Ascending aorta (tissue), 2 donors: ENCODE data around the gene RASA3. TPM values are rescaled to one million over a fixed set of nuclear protein-coding genes. Genes with fewer than 3 reads are reported as not detected.
"Not testable (repeated sequence)": the region's sequence is repeated elsewhere in the genome, so short reads cannot be mapped to it uniquely, and the experiment has no call there.

ENCODE experiments used
- DNase-seq, 2 donors: peaks; one replicate each; pipeline ENCODE4 v3.0.0-alpha.2; 2019; ENCODE audit warnings: low spot score in 2 of 2
- H3K27ac ChIP-seq, 2 donors: fragments of 200-600 bp; sonication (generic); one replicate each; pipeline ENCODE4 v1.5.1; 2016 to 2017; ENCODE audit warnings: mild to moderate bottlenecking in 1 of 2
- H3K27me3 ChIP-seq: fragments of 200-600 bp; sonication (generic); one replicate; pipeline ENCODE4 v1.5.1; 2017
- H3K36me3 ChIP-seq, 2 donors: fragments of 200-600 bp; sonication (generic); one replicate each; pipeline ENCODE4 v1.5.1; 2016
- H3K4me1 ChIP-seq, 2 donors: fragments of 200-600 bp; sonication (generic); one replicate each; pipeline ENCODE4 v1.5.1; 2016 to 2017; ENCODE audit warnings: mild to moderate bottlenecking in 1 of 2
- H3K4me3 ChIP-seq, 2 donors: fragments of 200-600 bp; sonication (generic); one replicate each; pipeline ENCODE4 v1.5.1; 2016 to 2017; ENCODE audit warnings: mild to moderate bottlenecking in 1 of 2
- H3K9me3 ChIP-seq, 2 donors: fragments of 200-600 bp; sonication (generic); one replicate each; pipeline ENCODE4 v1.5.1; 2016
- intact Hi-C: fragments of 100-400 bp; cut with DNase I; formaldehyde crosslinking; loops from one replicate; pipeline ENCODE4 v1.15.1; 2023
- total RNA-seq: library from RNA; depleted of rRNA; stranded (reverse); fragments of >200 nt; gene quantifications from one replicate; pipeline ENCODE4 v1.1.0, GENCODE V29; 2016
- TF ChIP-seq, protein P1 (sequence below), 3 experiments: fragments of 200-600 bp in 2 of 3; fragments of 450-650 bp in 1 of 3; sonication (generic) in 2 of 3; IDR thresholded peaks; one replicate each; pipeline ENCODE4 v1.5.1; 2016 to 2019; ENCODE audit warnings: antibody characterized with exemption in 3 of 3, mild to moderate bottlenecking in 1 of 3, moderate library complexity in 1 of 3

RASA3 gene
- total RNA-seq, 1 donor from 2014 or later = 30.7 TPM

GRCh38 chr13:114104655-114105520, 27.5 kb downstream of the RASA3 start:
- no peak overlapping the region for H3K4me3 ChIP-seq
- no peaks in the 10 kb centered on the region for H3K9me3 ChIP-seq
- H3K4me1 ChIP-seq = peaks cover 10 to 17% of the 10 kb centered on the region in 2 donors
- TF ChIP-seq, protein P1, sequence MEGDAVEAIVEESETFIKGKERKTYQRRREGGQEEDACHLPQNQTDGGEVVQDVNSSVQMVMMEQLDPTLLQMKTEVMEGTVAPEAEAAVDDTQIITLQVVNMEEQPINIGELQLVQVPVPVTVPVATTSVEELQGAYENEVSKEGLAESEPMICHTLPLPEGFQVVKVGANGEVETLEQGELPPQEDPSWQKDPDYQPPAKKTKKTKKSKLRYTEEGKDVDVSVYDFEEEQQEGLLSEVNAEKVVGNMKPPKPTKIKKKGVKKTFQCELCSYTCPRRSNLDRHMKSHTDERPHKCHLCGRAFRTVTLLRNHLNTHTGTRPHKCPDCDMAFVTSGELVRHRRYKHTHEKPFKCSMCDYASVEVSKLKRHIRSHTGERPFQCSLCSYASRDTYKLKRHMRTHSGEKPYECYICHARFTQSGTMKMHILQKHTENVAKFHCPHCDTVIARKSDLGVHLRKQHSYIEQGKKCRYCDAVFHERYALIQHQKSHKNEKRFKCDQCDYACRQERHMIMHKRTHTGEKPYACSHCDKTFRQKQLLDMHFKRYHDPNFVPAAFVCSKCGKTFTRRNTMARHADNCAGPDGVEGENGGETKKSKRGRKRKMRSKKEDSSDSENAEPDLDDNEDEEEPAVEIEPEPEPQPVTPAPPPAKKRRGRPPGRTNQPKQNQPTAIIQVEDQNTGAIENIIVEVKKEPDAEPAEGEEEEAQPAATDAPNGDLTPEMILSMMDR (IDR thresholded peaks at IDR 0.05) = no peak
- H3K27me3 ChIP-seq = no peaks in the 10 kb centered on the region
- intact Hi-C loops = no loop called here
- no peaks in the 10 kb centered on the region for H3K36me3 ChIP-seq
- DNase-seq = peak in 1 of 2 donors; percentile 58
- H3K27ac ChIP-seq = no peak overlapping the region

- DNase-seq = peak in 1 of 2 donors; percentile 61
- H3K27ac ChIP-seq = no peak overlapping the region
- H3K4me1 ChIP-seq = peaks cover 10 to 18% of the 10 kb centered on the region in 2 donors
- TF ChIP-seq, protein P1 (IDR thresholded peaks at IDR 0.05) = no peak
- intact Hi-C loops = no loop called here
- no peaks in the 10 kb centered on the region for H3K36me3 ChIP-seq
- H3K27me3 ChIP-seq = no peaks in the 10 kb centered on the region
- no peaks in the 10 kb centered on the region for H3K9me3 ChIP-seq
- H3K4me3 ChIP-seq = no peak overlapping the region
Observed at GRCh38 chr13:114103801-114104654, 28.4 kb downstream of the RASA3 start.

- peak in 1 of 2 donors; percentile 58 for DNase-seq
- H3K27me3 ChIP-seq, H3K4me3 ChIP-seq, intact Hi-C loops, H3K27ac ChIP-seq, H3K9me3 ChIP-seq, H3K36me3 ChIP-seq: not testable (repeated sequence)
- peaks cover 10 to 23% of the 10 kb centered on the region in 2 donors for H3K4me1 ChIP-seq
Observed at GRCh38 chr13:114103289-114103621, 29.2 kb downstream of the RASA3 start.

GRCh38 chr13:114102521-114103288, 29.7 kb downstream of the RASA3 start:
- peaks cover 10 to 24% of the 10 kb centered on the region in 2 donors for H3K4me1 ChIP-seq
- TF ChIP-seq, protein P1 (IDR thresholded peaks at IDR 0.05) = no peak
- no peaks in the 10 kb centered on the region for H3K9me3 ChIP-seq
- intact Hi-C loops = no loop called here
- no peaks in the 10 kb centered on the region for H3K36me3 ChIP-seq
- H3K27ac ChIP-seq = no peak overlapping the region
- H3K27me3 ChIP-seq = no peaks in the 10 kb centered on the region
- H3K4me3 ChIP-seq = no peak overlapping the region
- DNase-seq = no peak

DNA sequence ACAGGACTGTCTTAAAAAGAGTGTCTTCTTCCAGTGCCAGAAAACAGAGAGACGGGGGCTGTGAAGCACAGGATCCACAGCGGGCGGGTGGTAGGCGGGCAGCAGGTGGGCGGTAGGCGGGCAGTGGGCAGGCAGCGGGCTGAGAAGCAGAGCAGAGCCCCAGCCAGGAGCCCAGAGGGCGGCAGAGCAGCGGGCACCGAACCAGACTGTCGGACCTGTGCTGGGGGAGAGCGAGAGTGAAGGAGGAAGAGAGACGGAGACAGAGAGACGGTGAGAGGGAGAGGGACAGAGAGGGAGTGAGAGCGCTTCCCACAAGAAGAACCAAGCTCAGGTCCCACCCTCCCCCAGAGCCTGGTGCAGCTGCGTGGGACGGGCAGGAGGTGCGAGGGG, 30.3 kb downstream of the RASA3 start:
- peaks cover 10 to 24% of the 10 kb centered on the region in 2 donors for H3K4me1 ChIP-seq
- TF ChIP-seq, protein P1 (IDR thresholded peaks at IDR 0.05) = no peak
- H3K9me3 ChIP-seq = no peaks in the 10 kb centered on the region
- peak in 1 of 2 donors; percentile 53 for DNase-seq
- no peak overlapping the region for H3K4me3 ChIP-seq
- no peaks in the 10 kb centered on the region for H3K27me3 ChIP-seq
- no peaks in the 10 kb centered on the region for H3K36me3 ChIP-seq
- intact Hi-C loops = no loop called here
- H3K27ac ChIP-seq = peak overlapping the region in 1 of 2 donors; percentile 82
